GM21528 (cell line): ENCODE measurements around the gene LEMD2.
A peak's percentile ranks its signal among the peaks of the same experiment; 100 is the strongest.
"Not testable (repeated sequence)": the region's sequence is repeated elsewhere in the genome, so short reads cannot be mapped to it uniquely, and the experiment has no call there.

Experiments used
- ATAC-seq: cut with Tn5 transposase; IDR thresholded peaks from one replicate; pipeline ENCODE4 v1.9.1; 2021; ENCODE audit warnings: mild to moderate bottlenecking, moderate library complexity; ENCODE audit not compliant: unreplicated experiment, low FRiP score

LEMD2 gene

DNA sequence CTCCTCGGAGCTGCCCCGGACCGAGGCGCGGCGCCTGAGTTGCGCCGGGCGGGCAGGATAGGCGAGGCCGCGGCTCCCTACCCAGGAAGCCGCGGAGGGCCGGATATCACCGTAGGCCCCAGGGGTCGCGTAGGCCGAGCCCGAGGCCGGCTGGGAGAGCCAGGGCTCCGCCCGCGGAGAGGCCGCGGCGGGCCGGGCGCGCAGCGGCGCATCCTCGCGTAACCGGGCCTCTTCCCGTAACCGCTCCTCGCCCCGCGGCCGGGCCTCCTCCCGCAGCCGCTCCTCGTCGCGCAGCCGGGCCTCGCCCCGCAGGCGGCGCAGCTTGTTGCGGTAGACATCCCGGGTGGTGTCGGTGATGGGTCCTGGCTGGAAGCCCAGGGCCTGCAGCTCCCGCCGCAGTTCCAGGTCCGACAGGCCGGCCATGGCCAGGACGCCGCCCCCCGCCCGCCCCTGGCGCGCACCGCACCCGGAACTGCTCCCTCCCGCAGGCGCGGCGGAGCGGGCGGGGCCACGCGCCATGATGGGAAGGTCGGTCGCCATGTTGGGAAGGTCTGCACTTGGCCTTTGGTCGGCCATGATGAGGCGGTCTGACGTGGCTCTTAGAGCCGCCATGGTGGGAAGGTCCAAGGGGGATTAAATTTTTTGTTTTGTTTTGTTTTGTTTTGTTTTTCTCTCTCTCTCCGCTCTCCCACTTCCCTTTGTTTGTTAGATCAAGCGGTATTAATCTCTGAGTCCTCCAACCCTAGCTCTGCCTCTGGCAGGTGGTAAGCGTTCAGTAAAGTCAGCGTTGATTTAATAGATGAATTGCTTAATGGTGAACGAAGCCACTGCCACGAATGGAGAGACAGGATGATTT lies at the start of gene LEMD2:
TSS of gene LEMD2 (minus strand) at position 437 of the 856 bp plus-strand sequence. CDS start at position 423, 14 bp downstream.
- peak; percentile 81 for ATAC-seq

DNA sequence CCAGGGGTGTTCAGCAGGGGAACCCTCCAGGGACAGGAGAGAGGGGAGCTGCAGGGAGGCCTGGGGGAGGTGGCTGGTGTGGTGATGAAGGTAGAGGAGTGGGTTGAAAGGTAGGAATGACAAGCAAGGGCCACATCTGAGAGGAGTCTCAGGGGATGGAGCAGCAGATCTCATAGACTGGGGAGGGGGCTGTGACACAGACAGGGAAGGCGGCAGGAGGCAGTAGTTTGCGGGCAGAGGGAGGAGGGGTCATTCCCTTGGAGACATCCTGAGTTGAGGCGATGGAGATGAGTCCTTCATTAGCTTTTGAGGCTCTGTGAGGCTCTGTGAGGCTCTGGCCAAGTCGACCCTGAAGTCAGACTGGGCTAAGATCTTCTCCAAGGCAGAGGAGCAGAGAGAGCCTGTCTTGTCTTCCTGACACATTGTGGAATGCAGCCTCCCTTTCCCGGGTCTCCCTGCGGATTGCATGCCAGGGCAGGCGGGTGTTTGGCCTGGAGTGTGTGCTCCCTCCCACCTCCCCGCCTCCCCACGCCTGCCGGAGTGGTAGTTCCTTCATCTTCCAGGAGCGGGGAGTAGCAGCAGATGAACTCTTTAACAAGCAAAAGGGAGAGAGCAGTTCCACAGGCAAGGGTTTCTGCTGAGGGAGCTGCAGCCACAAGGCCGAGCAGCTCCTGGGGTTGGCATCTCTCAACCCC lies 49.2 kb upstream of the LEMD2 start:
- ATAC-seq = no peak

DNA sequence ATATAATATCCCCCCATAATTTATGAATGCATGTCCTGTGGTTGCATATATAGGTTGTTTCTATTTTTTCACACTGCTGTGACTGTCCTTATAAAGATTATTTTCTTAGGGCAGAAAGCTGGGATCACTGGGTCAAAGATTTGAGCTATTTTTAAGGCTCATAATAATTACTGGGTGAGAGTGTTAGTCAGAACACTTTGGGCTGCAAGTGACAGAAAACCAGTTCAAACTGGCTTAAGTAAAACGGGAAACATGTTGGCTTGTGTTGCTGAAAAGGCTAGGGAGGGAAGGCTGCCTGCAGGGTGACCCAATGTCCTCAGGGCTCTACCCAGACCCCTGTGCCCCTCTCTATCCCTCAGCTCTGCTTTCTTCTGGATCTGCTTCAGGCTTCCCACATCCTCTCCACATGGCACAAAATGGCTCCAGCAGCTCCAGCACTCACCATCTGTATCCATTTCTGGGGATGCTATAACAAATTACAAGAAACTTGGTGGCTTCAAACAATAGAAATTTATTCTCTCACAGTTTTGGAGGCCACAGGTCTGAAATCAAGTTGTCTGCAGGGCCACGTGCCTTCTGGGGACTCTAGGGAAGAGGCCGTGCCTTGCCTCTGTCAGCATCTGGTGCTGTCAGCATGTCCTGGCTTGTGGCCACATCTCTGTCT lies 48.0 kb upstream of the LEMD2 start:
- no peak for ATAC-seq

DNA sequence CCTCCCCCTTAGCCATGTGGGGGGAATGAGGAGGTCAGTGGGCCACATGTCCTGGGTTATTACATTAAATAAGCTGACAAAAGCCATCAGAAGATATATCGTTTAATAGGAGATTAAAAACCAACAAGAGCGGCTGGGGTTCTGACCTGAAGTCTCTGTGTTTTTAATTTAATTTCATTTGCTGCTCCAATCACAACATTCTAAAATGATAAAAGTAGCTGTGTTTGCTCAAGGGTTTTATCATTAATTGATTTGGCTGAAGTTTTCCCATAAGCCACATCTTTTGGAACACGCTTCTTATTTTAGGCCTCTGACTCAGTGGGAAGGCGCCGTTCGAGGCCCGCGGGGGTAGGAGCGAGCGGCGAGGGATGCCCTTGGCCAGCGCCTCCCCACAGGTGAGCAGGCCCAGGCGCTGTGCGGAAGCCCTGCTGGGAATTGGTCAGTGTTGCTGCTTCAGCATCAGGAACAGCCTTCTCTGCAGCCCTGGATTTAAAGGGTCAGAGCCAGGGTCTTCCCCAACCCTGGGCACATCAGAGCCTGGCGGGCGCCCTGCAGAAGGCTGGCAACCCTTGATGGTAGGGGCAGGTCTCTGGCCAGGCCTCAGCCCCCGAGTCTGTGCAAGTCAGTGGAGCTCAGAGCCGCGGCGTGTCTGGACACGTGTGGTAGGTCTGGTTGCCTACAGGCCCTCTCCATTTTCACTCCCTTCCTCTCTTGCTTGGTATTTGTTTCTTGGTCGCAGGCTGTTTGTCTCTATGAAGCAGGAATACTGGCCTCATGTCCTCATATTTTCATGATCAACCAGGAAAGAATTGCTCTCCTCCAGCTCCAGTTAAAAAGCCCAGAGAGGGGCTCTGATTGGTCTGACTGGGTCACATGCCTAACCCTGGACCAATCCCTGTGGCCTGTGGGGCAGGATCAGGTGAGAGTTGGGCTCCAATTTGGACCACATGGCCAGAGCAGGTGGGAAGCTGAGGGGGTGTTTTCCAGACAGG lies 45.8 kb upstream of the LEMD2 start:
- no peak for ATAC-seq

DNA sequence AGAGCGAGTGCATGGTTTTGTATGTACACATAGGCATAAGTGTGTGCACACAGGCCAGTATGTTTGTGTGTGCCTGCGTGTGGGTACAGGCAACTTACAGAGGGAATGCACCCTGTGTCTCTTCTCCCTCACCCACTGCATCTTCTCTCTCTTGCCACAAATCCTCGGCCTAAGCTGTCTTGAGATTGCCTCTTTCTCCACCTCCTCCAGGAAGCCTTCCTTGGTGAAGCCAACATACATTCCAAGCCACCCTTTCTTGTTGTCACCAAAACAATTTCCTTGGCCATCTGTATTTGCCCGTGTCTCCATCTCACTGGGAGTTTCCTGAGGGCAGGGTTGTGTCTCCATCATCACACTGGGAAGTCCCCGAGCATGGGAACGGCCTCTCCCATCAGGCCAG lies 44.7 kb upstream of the LEMD2 start:
- no peak for ATAC-seq

DNA sequence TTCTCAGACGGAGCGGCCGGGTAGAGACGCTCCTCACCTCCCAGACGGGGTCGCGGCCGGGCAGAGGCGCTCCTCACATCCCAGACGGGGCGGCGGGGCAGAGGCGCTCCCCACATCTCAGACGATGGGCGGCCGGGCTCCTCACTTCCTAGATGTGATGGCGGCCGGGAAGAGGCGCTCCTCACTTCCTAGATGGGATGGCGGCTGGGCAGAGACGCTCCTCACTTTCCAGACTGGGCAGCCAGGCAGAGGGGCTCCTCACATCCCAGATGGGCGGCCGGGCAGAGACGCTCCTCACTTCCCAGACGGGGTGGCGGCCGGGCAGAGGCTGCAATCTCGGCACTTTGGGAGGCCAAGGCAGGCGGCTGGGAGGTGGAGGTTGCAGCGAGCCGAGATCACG lies 43.9 kb upstream of the LEMD2 start:
- ATAC-seq = not testable (repeated sequence)

DNA sequence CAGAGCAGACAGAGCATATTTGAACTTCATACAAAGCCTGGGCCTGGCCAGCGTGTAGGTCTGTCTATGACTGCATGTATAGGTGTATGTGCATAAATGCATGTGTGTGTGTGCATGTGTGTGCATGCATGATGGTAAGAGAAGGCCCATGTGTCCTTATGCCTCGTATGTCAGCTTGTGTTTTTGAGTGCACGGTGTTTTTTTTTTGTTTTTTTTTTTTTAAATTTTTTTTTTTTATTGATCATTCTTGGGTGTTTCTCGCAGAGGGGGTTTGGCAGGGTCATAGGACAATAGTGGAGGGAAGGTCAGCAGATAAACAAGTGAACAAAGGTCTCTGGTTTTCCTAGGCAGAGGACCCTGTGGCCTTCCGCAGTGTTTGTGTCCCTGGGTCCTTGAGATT lies 42.8 kb upstream of the LEMD2 start:
- ATAC-seq = not testable (repeated sequence)

DNA sequence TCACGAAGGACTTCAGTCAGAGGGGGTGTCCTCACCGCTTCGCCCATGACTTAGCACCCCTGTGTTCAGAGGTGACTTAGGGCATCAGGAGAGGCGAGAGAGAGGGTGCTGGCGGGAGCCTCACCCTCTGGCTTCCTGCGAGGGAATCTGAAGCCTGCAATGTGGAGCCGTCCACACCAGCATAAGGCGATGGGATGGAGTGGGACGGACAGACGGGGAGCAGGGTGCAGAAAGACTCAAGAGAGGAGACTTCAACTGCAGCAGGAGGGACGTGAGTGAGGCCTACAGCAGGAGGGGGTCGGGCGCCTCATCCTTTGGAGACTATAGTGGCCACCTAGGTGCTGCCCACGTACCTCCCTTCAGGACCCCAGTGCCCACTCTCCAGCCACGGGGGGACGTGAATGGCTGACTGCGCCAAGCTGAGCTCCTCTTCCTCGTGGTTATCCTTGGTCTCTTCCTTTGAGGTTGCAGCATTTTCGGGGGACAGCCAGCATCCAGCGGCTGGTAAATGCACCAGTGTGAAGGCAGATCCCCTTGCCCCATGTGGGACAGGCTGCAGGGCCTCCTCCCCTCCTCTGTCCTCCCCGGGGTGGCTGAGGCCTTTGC lies 41.8 kb upstream of the LEMD2 start:
- no peak for ATAC-seq

DNA sequence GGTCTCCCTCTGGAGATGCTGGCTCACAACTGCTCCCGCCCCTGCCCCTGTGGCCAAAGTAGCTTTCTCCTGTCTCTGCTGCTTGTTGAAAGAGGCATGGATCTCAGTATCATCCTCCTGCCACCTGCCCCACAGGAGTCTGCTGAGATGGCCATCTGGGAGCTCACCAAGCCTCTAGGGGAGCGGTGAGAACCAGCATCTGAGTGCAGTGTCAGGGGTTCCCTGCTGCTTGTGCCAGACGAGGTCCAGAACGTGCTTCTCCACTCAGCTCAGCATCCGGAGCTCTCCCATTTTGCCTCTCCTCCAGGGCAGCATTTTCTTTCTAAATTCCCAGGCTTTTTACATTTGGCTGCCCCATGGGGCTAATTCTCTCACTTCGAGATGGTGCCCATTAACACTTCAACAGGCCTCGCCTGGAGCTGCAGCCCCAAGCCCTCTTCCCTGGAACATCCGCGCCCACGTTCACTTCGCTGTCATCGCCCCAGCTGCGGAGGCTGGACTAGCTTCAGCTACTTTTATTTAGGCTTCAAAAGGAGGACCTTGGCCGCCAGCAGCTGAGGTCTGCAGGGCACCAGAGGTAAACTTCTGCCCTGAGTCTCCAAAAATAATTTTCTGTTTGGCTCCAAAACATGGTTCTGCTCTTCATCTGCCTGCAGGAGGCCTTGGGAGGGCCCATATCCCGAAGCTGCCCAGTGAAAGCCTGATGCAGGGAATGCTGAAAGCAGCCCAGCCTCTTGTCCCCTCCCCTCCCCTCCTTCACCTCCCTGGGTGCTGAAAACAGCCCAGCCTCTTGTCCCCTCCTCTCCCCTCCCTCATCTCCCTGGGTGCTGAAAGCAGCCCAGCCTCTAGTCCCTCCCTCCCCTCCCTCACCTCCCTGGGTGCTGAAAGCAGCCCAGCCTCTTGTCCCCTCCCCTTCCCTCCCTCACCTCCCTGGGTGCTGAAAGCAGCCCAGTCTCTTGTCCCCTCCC lies 40.1 kb upstream of the LEMD2 start:
- no peak for ATAC-seq

DNA sequence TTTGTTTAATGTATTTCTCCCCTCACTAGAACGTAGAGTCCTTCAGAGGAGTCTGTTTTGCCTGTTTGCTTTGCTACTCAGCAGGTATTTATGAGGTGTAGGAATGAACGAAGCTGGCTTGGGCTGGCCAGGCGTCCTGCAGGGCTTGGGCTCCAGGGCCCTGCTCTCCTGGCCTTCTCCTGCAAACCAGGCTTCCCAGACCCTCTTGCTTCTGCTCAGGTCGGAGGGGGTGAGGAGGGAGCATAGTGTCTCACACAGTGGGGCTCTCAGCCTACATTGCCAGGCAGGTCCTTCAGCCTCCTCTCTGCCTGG lies 39.5 kb upstream of the LEMD2 start:
- no peak for ATAC-seq

DNA sequence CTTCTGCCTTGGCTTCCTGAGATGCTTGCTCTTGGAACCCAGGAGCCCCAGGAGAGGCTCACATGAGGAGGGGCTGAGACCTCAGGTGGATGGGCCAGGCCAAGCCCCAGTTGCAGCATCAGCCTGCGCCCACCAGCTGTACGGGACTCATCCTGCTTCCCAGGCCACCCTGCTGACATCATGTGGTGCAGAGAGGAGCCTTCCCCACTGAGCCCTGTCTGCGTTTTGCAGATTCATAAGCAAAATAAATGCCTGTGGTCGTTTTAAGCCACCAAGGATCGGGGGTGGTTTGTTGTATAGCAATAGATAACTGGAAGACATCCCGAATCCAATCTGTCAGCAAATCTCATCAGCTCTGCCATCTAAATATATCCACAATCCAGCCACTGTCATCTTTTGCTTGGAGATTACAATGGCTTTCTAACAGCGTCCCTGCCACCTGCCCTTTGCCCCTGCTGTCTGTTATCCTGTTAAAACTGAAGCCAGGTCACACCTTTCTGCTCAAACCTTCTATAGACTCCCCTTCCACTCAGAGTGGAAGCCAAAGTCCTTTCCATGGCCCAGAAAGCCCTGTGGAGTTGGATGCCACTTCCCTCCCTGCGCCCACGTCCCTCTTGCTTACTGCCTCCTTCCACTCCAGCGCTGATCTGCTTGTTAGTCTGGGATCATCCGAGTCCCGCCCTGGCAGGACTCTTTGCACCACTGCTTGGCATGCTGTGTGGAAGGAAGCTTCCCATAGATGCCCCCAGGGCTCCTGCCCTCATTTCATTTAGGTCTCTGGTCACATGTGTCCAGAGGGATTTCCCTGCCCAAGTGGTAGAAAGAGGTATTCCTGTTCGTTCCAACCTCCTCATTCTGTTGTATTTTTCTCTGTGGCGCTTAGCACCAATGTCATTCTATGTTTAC lies 38.9 kb upstream of the LEMD2 start:
- ATAC-seq = no peak

DNA sequence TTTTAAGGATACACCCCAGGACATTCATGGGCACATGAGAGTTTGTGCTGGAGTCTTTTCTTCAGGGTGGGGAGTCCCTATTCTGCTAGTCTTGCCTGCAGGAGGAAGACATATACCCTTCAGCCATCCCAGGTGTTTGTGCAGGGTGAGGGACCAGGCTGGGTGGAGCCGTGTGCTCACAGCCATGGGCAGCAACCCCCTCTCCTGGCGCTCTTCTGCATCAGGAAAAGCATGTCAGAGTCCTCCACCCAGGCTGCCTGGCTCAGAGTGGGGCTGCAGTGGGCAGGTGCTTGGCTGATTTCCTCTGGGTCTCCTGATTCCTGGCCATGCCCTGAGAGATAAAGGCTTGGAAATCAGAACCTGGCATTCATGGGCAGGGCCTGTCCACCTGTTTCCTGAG lies 37.6 kb upstream of the LEMD2 start:
- no peak for ATAC-seq

DNA sequence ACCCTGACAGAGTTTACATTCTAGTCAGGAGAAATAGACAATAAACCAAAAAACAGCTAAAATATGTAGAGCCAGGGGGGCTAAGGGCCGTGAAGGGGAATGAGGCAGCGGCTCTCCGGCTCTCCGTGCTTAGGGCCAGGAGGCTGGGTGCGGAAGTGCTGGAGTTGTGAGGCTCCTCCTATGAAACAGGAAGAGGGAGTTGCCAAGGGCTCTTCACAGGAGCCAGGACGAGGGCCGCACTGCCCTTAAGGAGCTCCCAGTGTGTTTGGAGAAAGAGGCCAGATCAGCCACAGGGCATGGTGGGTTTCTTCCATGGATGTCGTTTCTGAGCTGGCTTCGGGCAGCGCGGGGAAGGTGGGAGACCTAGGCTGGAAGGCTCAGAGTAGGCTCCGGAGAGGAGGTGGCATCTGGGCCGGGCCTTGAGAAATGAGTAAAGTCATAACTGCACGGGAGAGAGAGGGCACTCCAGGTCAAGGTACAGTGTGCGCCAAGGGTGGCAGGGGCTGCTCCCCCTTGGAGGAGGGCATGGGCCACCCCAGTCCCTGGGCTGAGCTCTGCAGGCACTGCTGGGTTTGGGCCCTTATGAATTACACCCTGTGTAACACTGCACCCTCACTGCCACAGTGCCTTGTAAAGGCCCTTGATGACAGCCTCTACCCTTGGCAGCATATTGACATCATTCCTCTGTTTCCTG lies 35.7 kb upstream of the LEMD2 start:
- ATAC-seq = no peak

DNA sequence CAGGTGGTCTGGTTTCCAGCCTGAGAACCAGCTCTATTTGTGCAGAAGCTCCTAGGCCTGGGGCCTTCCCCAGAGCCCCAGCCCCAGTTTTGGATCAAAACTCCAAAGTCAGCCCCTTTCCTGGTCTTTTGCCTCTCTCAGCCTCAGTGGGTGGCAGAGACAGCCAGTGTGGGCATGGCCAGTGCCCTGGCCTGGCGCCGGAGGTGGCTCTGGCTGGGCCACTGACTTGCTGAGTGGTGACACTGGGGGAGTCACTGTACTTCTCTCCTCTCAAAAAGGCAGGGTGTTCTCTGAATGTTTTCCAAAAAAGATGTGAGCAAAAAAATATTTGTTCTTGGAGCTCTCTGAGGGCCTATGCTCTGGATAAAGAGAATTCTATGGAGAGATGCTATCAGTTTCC lies 34.9 kb upstream of the LEMD2 start:
- no peak for ATAC-seq

DNA sequence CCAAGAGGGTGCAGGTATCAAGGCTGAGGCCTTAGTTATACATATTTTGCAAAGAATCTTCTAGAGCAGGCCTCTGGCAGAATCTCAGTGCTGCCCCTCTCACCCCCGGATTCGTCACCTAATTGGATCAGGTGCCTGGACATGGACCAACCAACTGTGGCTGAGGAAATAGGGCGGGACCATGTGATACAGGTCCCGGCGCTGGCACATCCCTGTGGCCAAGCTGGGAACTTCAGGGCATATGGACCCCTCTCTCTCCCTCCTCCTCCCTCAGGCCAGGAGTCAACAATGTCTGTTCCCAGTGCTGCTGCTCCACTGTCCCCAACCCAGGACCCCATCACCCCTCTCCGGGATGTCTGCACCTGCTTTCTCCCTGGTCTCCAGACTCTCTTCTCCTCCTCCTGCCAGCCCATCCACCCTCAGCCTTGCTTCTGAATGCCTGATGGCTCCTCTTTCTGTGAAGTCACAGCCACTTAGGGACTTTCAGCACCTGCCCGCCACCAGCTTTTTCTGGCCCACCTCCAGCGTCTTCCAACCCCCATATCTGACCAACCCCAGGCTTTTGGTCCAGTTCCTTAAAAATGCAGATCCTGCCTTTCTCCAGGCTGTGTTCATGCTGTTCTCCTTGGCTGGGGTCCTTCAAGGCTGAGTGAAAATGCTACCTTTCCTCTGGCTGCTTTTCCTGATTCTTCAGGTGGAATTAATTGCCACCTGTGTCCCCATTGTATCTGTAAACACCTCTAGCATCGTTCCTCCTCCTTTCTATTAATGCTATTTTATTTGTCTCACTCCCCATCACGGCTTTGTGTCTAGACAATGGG lies 33.9 kb upstream of the LEMD2 start:
- no peak for ATAC-seq

DNA sequence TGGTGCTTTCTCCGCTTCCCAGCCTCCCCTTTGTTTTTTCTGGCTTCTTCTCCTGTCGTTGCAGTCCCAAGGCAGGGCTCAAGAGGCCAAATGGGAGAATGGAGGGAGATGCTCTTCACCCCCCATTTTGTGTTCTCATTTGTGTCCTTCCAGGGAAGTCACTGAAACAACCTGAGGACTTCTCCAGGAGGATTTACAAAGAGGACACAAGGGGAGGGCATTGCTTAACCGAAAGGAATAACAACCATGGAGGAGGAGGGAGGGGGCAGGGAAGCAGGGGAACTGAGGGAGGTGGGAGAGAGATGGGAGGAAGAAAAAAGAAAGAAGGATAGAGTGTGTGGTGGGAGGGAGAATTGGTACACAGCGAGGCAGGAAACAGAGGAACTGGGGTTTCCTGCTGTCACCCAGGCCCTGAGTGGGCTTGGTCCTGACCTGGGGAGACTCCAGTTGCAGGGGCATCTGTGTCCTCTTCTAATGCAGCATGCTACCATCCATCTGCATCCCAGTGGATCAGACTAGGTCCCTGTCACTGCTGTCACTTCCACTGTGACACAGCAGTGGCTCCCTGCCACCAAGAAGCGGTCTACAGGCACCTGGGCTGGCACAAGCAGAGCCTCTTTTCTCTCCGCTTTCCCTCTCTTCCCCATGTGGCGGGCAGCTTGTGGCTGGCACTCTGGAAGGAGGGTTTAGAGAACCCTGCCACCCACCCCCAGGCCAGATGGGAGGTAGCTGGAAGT lies 32.0 kb upstream of the LEMD2 start:
- ATAC-seq = no peak
